HepG2 (cell line): Measurements from ENCODE around the gene WTAP. TPM values are rescaled to one million over a fixed set of nuclear protein-coding genes. Genes with fewer than 3 reads are reported as not detected.
A peak's percentile ranks its signal among the peaks of the same experiment; 100 is the strongest.

Source experiments
- DPF2 ChIP-seq: sonication (generic); formaldehyde crosslinking; IDR thresholded peaks from 2 replicates; pipeline ENCODE4 v1.4.0; 2020; ENCODE audit warnings: mild to moderate bottlenecking, low read depth, missing genetic modification reagents, borderline replicate concordance
- ELF3 ChIP-seq: IDR thresholded peaks from 2 replicates; pipeline ENCODE4 v1.6.1; 2016; ENCODE audit warnings: missing genetic modification reagents, missing compliant biosample characterization
- FIP1L1 ChIP-seq: fragments of 200-400 bp; formaldehyde crosslinking; IDR thresholded peaks from 2 replicates; pipeline ENCODE4 v1.6.1; 2018; ENCODE audit warnings: low read depth, mild to moderate bottlenecking, low read length, moderate library complexity, borderline replicate concordance; ENCODE audit not compliant: insufficient read depth
- FOXA1 ChIP-seq, 2 experiments: fragments of 450-650 bp in 1 of 2; sonication (generic) in 1 of 2; formaldehyde crosslinking in 1 of 2; IDR thresholded peaks; 2 replicates each; pipeline versions ENCODE4 v1.4.0 to v1.6.1; 2016 to 2020; ENCODE audit warnings: missing genetic modification reagents in 1 of 2
- GZF1 ChIP-seq: sonication (generic); formaldehyde crosslinking; IDR thresholded peaks from 2 replicates; pipeline ENCODE4 v1.5.1; 2020; ENCODE audit warnings: mild to moderate bottlenecking, missing genetic modification reagents
- MBNL3 ChIP-seq: fragments of 250-450 bp; sonication (Bioruptor Pico); conservative IDR thresholded peaks from 2 replicates; pipeline ENCODE4 v1.8.0; 2022; ENCODE audit warnings: mild to moderate bottlenecking, inconsistent platforms
- MED8 ChIP-seq: sonication (generic); formaldehyde crosslinking; IDR thresholded peaks from 2 replicates; pipeline ENCODE4 v1.8.1; 2023; ENCODE audit warnings: mild to moderate bottlenecking, missing genetic modification reagents; ENCODE audit not compliant: insufficient replicate concordance
- NRL ChIP-seq: sonication (generic); formaldehyde crosslinking; IDR thresholded peaks from 2 replicates; pipeline ENCODE4 v1.5.0; 2020; ENCODE audit warnings: missing genetic modification reagents, mild to moderate bottlenecking, moderate library complexity, borderline replicate concordance
- PCBP2 ChIP-seq: fragments of 200-400 bp; formaldehyde crosslinking; optimal IDR thresholded peaks from 2 replicates; pipeline ENCODE3; 2018; ENCODE audit warnings: low read length, low read depth; ENCODE audit not compliant: poor library complexity, severe bottlenecking
- RCOR2 ChIP-seq: IDR thresholded peaks from 2 replicates; pipeline ENCODE4 v1.6.1; 2016; ENCODE audit warnings: missing biosample characterization, missing genetic modification reagents
- RELA ChIP-seq: sonication (generic); formaldehyde crosslinking; IDR thresholded peaks from 2 replicates; pipeline ENCODE4 v1.4.0; 2020; ENCODE audit warnings: missing genetic modification reagents
- REPIN1 ChIP-seq: sonication (generic); formaldehyde crosslinking; IDR thresholded peaks from 2 replicates; pipeline ENCODE4 v1.8.0; 2022; ENCODE audit warnings: missing genetic modification reagents, low read depth, mild to moderate bottlenecking, borderline replicate concordance
- RFX5 ChIP-seq: IDR thresholded peaks from 2 replicates; pipeline ENCODE4 v1.6.1; 2011; ENCODE audit warnings: low read depth, low read length, improper control_type of control experiment
- SCMH1 ChIP-seq: sonication (generic); formaldehyde crosslinking; IDR thresholded peaks from 2 replicates; pipeline ENCODE4 v1.9.0; 2021; ENCODE audit warnings: missing genetic modification reagents, mild to moderate bottlenecking, borderline replicate concordance
- TCF7 ChIP-seq: sonication (generic); IDR thresholded peaks from 2 replicates; pipeline ENCODE4 v1.6.1; 2016; ENCODE audit warnings: antibody characterized with exemption, low read depth
- THAP11 ChIP-seq: IDR thresholded peaks from 2 replicates; pipeline ENCODE4 v1.6.1; 2016; ENCODE audit warnings: missing biosample characterization, missing genetic modification reagents
- U2AF2 ChIP-seq: fragments of 200-400 bp; formaldehyde crosslinking; IDR thresholded peaks from 2 replicates; pipeline ENCODE4 v1.6.1; 2017; ENCODE audit warnings: low read depth, mild to moderate bottlenecking, low read length
- ZMYM3 ChIP-seq: sonication (generic); formaldehyde crosslinking; IDR thresholded peaks from 2 replicates; pipeline ENCODE4 v1.5.1; 2020; ENCODE audit warnings: mild to moderate bottlenecking, missing genetic modification reagents
- ZNF20 ChIP-seq: sonication (generic); formaldehyde crosslinking; IDR thresholded peaks from 2 replicates; pipeline ENCODE4 v1.4.0; 2020; ENCODE audit warnings: mild to moderate bottlenecking, moderate library complexity, missing genetic modification reagents
- ZNF839 ChIP-seq: sonication (generic); formaldehyde crosslinking; IDR thresholded peaks from 2 replicates; pipeline ENCODE4 v1.4.0; 2020; ENCODE audit warnings: missing genetic modification reagents, mild to moderate bottlenecking, borderline replicate concordance
- polyA plus RNA-seq, 8 experiments: library from polyadenylated mRNA; depleted of rRNA in 3 of 8; stranded (reverse) in 7 of 8; unstranded in 1 of 8; fragments of >200 nt; fragmentation: Illumina TruSeq in 4 of 8; extraction: Trizol in 4 of 8; gene quantifications; 2 replicates each; pipeline versions ENCODE4 v1.2.1 to v1.2.3, GENCODE V29; 2011 to 2016; ENCODE audit warnings: low read depth in 4 of 8, missing spikeins in 1 of 8, mixed read lengths in 1 of 8; ENCODE audit not compliant: insufficient read depth in 1 of 8
- total RNA-seq, 5 experiments: library from RNA; depleted of rRNA; stranded (reverse); fragments of >200 nt; fragmentation: Illumina TruSeq; extraction: Trizol; gene quantifications; 2 replicates each; pipeline ENCODE4 v1.2.3, GENCODE V29; 2016; ENCODE audit warnings: low read depth in 1 of 5
- TF ChIP-seq, protein P1 (sequence below): sonication (generic); formaldehyde crosslinking; IDR thresholded peaks from 2 replicates; pipeline ENCODE4 v1.5.0; 2020; ENCODE audit warnings: mild to moderate bottlenecking, low read depth, missing genetic modification reagents, borderline replicate concordance
- TF ChIP-seq, protein P2 (sequence below): sonication (generic); formaldehyde crosslinking; IDR thresholded peaks from 2 replicates; pipeline ENCODE4 v1.5.1; 2020; ENCODE audit warnings: mild to moderate bottlenecking, moderate library complexity, missing genetic modification reagents
- TF ChIP-seq, protein P3 (sequence below): sonication (generic); formaldehyde crosslinking; IDR thresholded peaks from 2 replicates; pipeline ENCODE4 v1.4.0; 2020; ENCODE audit warnings: mild to moderate bottlenecking, missing genetic modification reagents
- TF ChIP-seq, protein P4 (sequence below): sonication (generic); formaldehyde crosslinking; IDR thresholded peaks from 2 replicates; pipeline ENCODE4 v1.5.0; 2020; ENCODE audit warnings: missing genetic modification reagents
- TF ChIP-seq, protein P5 (sequence below), 2 experiments: fragments of 450-650 bp in 1 of 2; sonication (generic) in 1 of 2; formaldehyde crosslinking; IDR thresholded peaks; 2 replicates each; pipeline versions ENCODE4 v1.5.0 to v1.8.0; 2020 to 2022; ENCODE audit warnings: mild to moderate bottlenecking in 1 of 2, missing genetic modification reagents in 1 of 2

WTAP gene
- total and polyA plus RNA-seq, 2 of the 13 experiments (the other 11 are each of a cell fraction or from before 2014, with no cell fraction given), result 31.6 to 167 TPM

DNA sequence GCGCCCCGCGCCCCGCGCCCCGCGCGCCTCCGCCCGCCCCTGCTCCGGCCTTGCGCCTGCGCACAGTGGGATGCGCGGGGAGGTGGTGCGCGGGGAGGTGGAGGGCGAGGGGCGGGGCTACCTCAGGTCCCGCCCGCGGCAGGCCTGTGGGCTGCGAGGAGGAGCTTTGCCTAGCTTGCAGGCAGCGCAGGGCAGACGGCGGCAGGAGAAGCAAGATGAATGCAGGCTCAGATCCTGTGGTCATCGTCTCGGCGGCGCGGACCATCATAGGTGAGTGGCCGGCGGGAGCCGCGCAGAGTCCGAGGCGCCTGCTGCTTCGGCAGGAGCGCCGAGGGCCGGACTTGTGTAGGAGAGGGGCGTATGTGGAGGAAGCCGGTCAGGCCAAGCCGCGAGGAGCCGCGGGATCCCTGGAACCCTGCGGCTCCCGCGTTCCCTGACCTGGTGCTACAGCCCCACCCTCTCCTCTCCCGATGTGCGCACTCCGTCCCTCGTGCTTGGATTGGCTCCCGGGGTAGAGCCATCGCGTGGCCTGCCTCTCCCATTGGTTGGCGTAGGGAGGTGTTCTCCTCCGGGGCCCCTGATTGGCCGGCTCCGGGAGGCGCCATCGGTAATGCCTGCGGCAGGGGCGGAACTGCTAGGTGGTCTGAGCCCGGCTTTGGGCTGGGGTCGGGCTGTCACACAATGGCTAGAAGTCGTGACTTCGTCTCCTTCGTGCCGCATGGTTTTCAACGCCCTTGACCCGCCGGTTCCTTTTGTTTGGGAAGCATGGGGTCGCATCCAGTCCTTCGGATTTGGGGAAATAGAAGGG lies 34.8 kb downstream of the WTAP start, which contains the start of gene ACAT2 (continued):
- TF ChIP-seq, protein P1, sequence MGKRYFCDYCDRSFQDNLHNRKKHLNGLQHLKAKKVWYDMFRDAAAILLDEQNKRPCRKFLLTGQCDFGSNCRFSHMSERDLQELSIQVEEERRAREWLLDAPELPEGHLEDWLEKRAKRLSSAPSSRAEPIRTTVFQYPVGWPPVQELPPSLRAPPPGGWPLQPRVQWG (CRISPR knock-in tag), result 0 out of 2 replicates have a peak, but pooled peaks have one; percentile 43
- TF ChIP-seq, protein P2, sequence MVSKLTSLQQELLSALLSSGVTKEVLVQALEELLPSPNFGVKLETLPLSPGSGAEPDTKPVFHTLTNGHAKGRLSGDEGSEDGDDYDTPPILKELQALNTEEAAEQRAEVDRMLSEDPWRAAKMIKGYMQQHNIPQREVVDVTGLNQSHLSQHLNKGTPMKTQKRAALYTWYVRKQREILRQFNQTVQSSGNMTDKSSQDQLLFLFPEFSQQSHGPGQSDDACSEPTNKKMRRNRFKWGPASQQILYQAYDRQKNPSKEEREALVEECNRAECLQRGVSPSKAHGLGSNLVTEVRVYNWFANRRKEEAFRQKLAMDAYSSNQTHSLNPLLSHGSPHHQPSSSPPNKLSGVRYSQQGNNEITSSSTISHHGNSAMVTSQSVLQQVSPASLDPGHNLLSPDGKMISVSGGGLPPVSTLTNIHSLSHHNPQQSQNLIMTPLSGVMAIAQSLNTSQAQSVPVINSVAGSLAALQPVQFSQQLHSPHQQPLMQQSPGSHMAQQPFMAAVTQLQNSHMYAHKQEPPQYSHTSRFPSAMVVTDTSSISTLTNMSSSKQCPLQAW (CRISPR knock-in tag), result no peak; the same call in 1 of the 2 replicates
- TF ChIP-seq NRL (CRISPR knock-in tag) (peak; percentile 72; the same call in 1 of the 2 replicates), ZMYM3 (CRISPR knock-in tag) (peak; percentile 8; the same call in 1 of the 2 replicates), DPF2 (CRISPR knock-in tag) (no peak), ZNF839 (no peak), MBNL3 (CRISPR knock-in tag) (no peak), PCBP2 (no peak), FIP1L1 (no peak), TCF7 (no peak), ZNF20 (CRISPR knock-in tag) (peak; percentile 91; the same call in 1 of the 2 replicates), SCMH1 (no peak), REPIN1 (peak; percentile 58), THAP11 (peak; percentile 40; the same call in 1 of the 2 replicates), RFX5 (peak; percentile 87), FOXA1 (IDR thresholded peaks at IDR 0.05) (no peak), FOXA1 (CRISPR knock-in tag; IDR thresholded peaks at IDR 0.05) (no peak), RELA (CRISPR knock-in tag) (no peak; the same call in 1 of the 2 replicates), U2AF2 (no peak), RCOR2 (0 out of 2 replicates have a peak, but pooled peaks have one; percentile 35), GZF1 (peak; percentile 74; the same call in 1 of the 2 replicates), ELF3 (CRISPR knock-in tag) (peak; percentile 66), MED8 (no peak)
- TF ChIP-seq, protein P3, sequence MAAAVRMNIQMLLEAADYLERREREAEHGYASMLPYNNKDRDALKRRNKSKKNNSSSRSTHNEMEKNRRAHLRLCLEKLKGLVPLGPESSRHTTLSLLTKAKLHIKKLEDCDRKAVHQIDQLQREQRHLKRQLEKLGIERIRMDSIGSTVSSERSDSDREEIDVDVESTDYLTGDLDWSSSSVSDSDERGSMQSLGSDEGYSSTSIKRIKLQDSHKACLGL, result peak; percentile 95
- TF ChIP-seq, protein P4, sequence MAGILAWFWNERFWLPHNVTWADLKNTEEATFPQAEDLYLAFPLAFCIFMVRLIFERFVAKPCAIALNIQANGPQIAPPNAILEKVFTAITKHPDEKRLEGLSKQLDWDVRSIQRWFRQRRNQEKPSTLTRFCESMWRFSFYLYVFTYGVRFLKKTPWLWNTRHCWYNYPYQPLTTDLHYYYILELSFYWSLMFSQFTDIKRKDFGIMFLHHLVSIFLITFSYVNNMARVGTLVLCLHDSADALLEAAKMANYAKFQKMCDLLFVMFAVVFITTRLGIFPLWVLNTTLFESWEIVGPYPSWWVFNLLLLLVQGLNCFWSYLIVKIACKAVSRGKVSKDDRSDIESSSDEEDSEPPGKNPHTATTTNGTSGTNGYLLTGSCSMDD, result no peak
- TF ChIP-seq, protein P5, sequence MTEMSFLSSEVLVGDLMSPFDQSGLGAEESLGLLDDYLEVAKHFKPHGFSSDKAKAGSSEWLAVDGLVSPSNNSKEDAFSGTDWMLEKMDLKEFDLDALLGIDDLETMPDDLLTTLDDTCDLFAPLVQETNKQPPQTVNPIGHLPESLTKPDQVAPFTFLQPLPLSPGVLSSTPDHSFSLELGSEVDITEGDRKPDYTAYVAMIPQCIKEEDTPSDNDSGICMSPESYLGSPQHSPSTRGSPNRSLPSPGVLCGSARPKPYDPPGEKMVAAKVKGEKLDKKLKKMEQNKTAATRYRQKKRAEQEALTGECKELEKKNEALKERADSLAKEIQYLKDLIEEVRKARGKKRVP (CRISPR knock-in tag; IDR thresholded peaks at IDR 0.05), result no peak
